ENCODE data around the gene FOXJ1.

Gene FOXJ1

GRCh38 chr17:76090517-76091129, 50.4 kb downstream of the FOXJ1 start:
- peak; percentile 11 for DNase-seq

DNA sequence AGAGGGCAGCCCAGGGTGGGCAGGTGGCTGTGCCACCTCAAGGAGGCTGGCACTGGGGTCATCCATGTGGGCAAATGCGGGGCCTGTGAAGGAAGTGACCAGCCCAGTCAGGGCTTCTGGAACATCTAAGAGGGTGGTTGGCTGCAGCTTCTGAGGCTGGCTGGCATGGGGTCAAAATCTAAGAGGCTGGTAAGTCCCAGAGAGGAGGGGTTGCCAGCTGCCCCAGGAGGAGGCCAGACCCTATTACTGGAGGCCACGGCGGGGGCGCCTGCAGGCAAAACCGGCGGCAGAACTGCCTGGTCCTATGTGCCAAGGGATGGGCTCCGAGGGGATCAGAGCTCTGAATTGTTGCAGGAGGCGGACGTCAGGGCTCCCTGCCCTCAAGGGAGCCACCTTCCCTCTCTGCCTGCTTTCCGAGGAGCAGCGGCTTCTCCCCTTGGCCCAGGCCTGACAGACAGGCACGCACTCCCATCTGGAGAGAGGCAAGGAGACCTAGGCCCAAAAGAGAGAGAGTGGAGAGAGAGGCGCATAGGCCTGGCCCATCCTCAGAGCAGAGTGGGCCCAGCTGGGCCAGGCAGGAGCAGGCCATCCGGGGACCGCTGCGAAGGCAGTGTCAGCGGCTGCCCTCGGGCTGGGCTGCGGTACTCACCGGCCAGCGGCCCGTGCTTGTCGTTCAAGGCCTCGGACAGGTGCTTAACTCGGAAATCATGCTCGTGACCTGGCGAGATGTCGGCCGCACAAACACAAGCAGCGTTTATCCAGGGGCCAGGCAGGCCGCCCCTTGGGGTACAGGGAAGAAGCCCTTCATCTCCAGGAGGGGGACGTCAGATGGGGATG, 51.1 kb downstream of the FOXJ1 start:
- no peak for DNase-seq

GRCh38 chr17:76088868-76089576, 52.0 kb downstream of the FOXJ1 start:
- DNase-seq: no peak

- no peak for DNase-seq
These were observed 52.8 kb downstream of the FOXJ1 start for GRCh38 chr17:76088041-76088867.

- peak; percentile 10 for DNase-seq
These were observed 53.5 kb downstream of the FOXJ1 start for GRCh38 chr17:76087531-76087930.

DNA sequence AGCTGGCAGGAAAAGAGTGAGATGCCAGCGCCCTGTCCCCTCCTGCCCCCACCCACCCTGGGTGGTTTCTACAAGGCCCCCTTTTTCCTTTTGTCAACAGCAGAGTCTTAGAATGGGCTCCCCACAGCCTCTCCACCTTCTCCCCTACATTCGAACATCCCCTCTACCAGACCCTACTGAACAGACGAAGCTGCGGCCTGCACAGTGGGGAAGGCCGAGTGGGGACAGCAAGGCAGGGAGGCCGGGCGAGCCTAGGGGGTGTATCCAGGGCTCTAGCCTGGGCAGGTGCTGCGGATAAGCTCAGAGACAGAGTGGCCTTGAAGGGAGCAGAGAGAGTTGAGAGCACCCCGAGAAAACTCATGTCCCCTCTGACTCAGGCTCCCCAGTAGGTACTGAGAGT, 54.7 kb downstream of the FOXJ1 start:
- no peak for DNase-seq

Data from right hindlimb (tissue), 1 donor.